CD8-positive, alpha-beta memory T cell (primary cell): Measurements from ENCODE around the gene SON. TPM values are rescaled to one million over a fixed set of nuclear protein-coding genes. Genes with fewer than 3 reads are reported as not detected.

Experiments
- CTCF ChIA-PET: fragments of 350-600 bp; sonication (Branson Sonifier 250); formaldehyde crosslinking; loops from one replicate; lab custom pipeline; 2021; ENCODE audit warnings: antibody characterized with exemption; lab: Charles Lee
- POLR2A ChIA-PET: fragments of 350-600 bp; sonication (Branson Sonifier 250); formaldehyde crosslinking; loops from one replicate; lab custom pipeline; 2021; ENCODE audit warnings: antibody characterized with exemption; lab: Charles Lee
- DNase-seq, 5 donors: peaks; one replicate each; pipeline versions ENCODE4 v3.0.0 to v3.0.0-alpha.2; 2020 to 2022; ENCODE audit warnings: mixed read lengths in 1 of 5
- H3K27ac ChIP-seq: one replicate; pipeline ENCODE4 v1.7.0; 2013; ENCODE audit warnings: low read depth, mild to moderate bottlenecking, low read length, moderate library complexity
- H3K27me3 ChIP-seq: 2 replicates; pipeline ENCODE4 v1.7.0; 2013; ENCODE audit warnings: low read length, mild to moderate bottlenecking; ENCODE audit not compliant: insufficient read depth, poor library complexity, severe bottlenecking
- H3K36me3 ChIP-seq: 2 replicates; pipeline ENCODE4 v1.7.0; 2013; ENCODE audit warnings: mild to moderate bottlenecking, low read length, moderate library complexity; ENCODE audit not compliant: insufficient read depth
- H3K4me1 ChIP-seq: 2 replicates; pipeline ENCODE4 v1.7.0; 2013; ENCODE audit warnings: mild to moderate bottlenecking, low read length, moderate library complexity; ENCODE audit not compliant: insufficient read depth
- H3K4me3 ChIP-seq: 2 replicates; pipeline ENCODE4 v1.7.0; 2013; ENCODE audit warnings: mild to moderate bottlenecking, low read length
- H3K9me3 ChIP-seq: 2 replicates; pipeline ENCODE4 v1.7.0; 2013; ENCODE audit warnings: mild to moderate bottlenecking, low read length
- H3K27ac Mint-ChIP-seq, 8 donors: one replicate each; pipeline ENCODE4 v1.8.0; 2020 to 2021; ENCODE audit warnings: mixed read lengths in 8 of 8, mild to moderate bottlenecking in 6 of 8, inconsistent platforms in 3 of 8, moderate library complexity in 3 of 8
- H3K27me3 Mint-ChIP-seq, 2 donors: one replicate each; pipeline ENCODE4 v1.8.0; 2020 to 2021; ENCODE audit warnings: mixed read lengths in 2 of 2, mild to moderate bottlenecking in 1 of 2, moderate library complexity in 1 of 2
- H3K36me3 Mint-ChIP-seq, 3 donors: one replicate each; pipeline ENCODE4 v1.8.0; 2020 to 2021; ENCODE audit warnings: mixed read lengths in 3 of 3, inconsistent platforms in 1 of 3, mild to moderate bottlenecking in 1 of 3
- H3K4me1 Mint-ChIP-seq, 3 donors: one replicate each; pipeline ENCODE4 v1.8.0; 2020 to 2021; ENCODE audit warnings: mixed read lengths in 3 of 3, inconsistent platforms in 1 of 3, mild to moderate bottlenecking in 1 of 3
- H3K4me3 Mint-ChIP-seq, 7 donors: one replicate each; pipeline ENCODE4 v1.8.0; 2020 to 2021; ENCODE audit warnings: mixed read lengths in 7 of 7, mild to moderate bottlenecking in 6 of 7, moderate library complexity in 4 of 7, inconsistent platforms in 2 of 7
- H3K9me3 Mint-ChIP-seq, 5 donors: one replicate each; pipeline ENCODE4 v1.8.0; 2020 to 2022; ENCODE audit warnings: mixed read lengths in 5 of 5, mild to moderate bottlenecking in 3 of 5, moderate library complexity in 2 of 5, inconsistent platforms in 1 of 5
- polyA plus RNA-seq: library from polyadenylated mRNA; unstranded; fragments of 300-500 nt; fragmentation: Illumina TruSeq; gene quantifications from one replicate; pipeline ENCODE4 v1.2.3, GENCODE V29; 2021
- total RNA-seq, 2 experiments: library from RNA; stranded (reverse); gene quantifications; one replicate each; pipeline ENCODE4 v1.2.3, GENCODE V29; 2021

The SON gene
- total and polyA plus RNA-seq, 3 experiments from 2014 or later: 316 to 715 (median 339) TPM

GRCh38 chr21:33511639-33512038 lies 31.2 kb upstream of the SON start:
- Histone ChIP-seq H3K9me3 (no peaks in the 10 kb centered on the region), H3K4me3 (no peak overlapping the region), H3K27ac (no peak overlapping the region), H3K36me3 (peaks cover 35% of the 10 kb centered on the region), H3K4me1 (no peaks in the 10 kb centered on the region), H3K27me3 (no peaks in the 10 kb centered on the region)
- Mint-ChIP-seq H3K4me1 (no peaks in the 10 kb centered on the region), H3K27ac (no peak overlapping the region), H3K27me3 (no peaks in the 10 kb centered on the region), H3K4me3 (no peak overlapping the region), H3K36me3 (peaks cover 23 to 75% (median 38%) of the 10 kb centered on the region in 3 donors), H3K9me3 (peaks cover 0 to 3% (median 0%) of the 10 kb centered on the region in 5 donors)
- no peak for DNase-seq
- POLR2A ChIA-PET: no interaction called here
- CTCF ChIA-PET: interaction anchor here (1.0 kb wide), 1 partner anchor 9 kb away, joined by 3 read pairs; no protein-coding TSS in a partner anchor

- Histone ChIP-seq H3K27ac (no peak overlapping the region), H3K27me3 (no peaks in the 10 kb centered on the region), H3K4me3 (no peak overlapping the region), H3K36me3 (peaks cover 43% of the 10 kb centered on the region), H3K9me3 (no peaks in the 10 kb centered on the region), H3K4me1 (no peaks in the 10 kb centered on the region)
- no peak for DNase-seq
- Mint-ChIP-seq H3K4me1 (no peaks in the 10 kb centered on the region), H3K27ac (no peak overlapping the region), H3K27me3 (no peaks in the 10 kb centered on the region), H3K9me3 (no peaks in the 10 kb centered on the region), H3K4me3 (no peak overlapping the region), H3K36me3 (peaks cover 24 to 77% (median 38%) of the 10 kb centered on the region in 3 donors)
- ChIA-PET POLR2A (interaction anchor here (0.6 kb wide), 1 partner anchor 12 kb away, joined by 9 read pairs; no protein-coding TSS in a partner anchor), CTCF (no interaction called here)
These were observed 30.4 kb upstream of the SON start for GRCh38 chr21:33512481-33512880.

- H3K4me3 Mint-ChIP-seq: no peak overlapping the region
- peaks cover 15 to 81% (median 39%) of the 10 kb centered on the region in 3 donors for H3K36me3 Mint-ChIP-seq
- no peak for DNase-seq
- no peak overlapping the region for H3K27ac ChIP-seq
- H3K27ac Mint-ChIP-seq: peak overlapping the region in 1 of 8 donors; percentile 88
- H3K9me3 ChIP-seq: no peaks in the 10 kb centered on the region
- H3K4me1 ChIP-seq: no peaks in the 10 kb centered on the region
- POLR2A ChIA-PET: interaction anchor here (0.6 kb wide), 1 partner anchor 9 kb away, joined by 13 read pairs; no protein-coding TSS in a partner anchor
- CTCF ChIA-PET: no interaction called here
- H3K36me3 ChIP-seq: peaks cover 47% of the 10 kb centered on the region
- no peaks in the 10 kb centered on the region for H3K27me3 ChIP-seq
- H3K27me3 Mint-ChIP-seq: no peaks in the 10 kb centered on the region
- H3K4me3 ChIP-seq: no peak overlapping the region
- no peaks in the 10 kb centered on the region for H3K9me3 Mint-ChIP-seq
- no peaks in the 10 kb centered on the region for H3K4me1 Mint-ChIP-seq
These were observed 28.6 kb upstream of the SON start for GRCh38 chr21:33514229-33514628.

GRCh38 chr21:33518899-33519298 lies 23.9 kb upstream of the SON start:
- Mint-ChIP-seq H3K27ac (peak overlapping the region in 2 of 8 donors; percentile 33 to 61), H3K4me1 (no peaks in the 10 kb centered on the region), H3K9me3 (no peaks in the 10 kb centered on the region), H3K27me3 (no peaks in the 10 kb centered on the region), H3K36me3 (peaks cover 13 to 66% (median 32%) of the 10 kb centered on the region in 3 donors), H3K4me3 (no peak overlapping the region)
- H3K27me3 ChIP-seq: no peaks in the 10 kb centered on the region
- POLR2A ChIA-PET: no interaction called here
- CTCF ChIA-PET: interaction anchor here (0.6 to 2.7 kb wide), 2 partner anchors 87 to 260 kb away, joined by 3 to 7 read pairs; no protein-coding TSS in a partner anchor
- no peak for DNase-seq
- no peak overlapping the region for H3K4me3 ChIP-seq
- peaks cover 37% of the 10 kb centered on the region for H3K36me3 ChIP-seq
- no peaks in the 10 kb centered on the region for H3K4me1 ChIP-seq
- no peak overlapping the region for H3K27ac ChIP-seq
- H3K9me3 ChIP-seq: no peaks in the 10 kb centered on the region

- H3K36me3 Mint-ChIP-seq: peaks cover 5 to 61% (median 21%) of the 10 kb centered on the region in 3 donors
- Histone ChIP-seq H3K27me3 (no peaks in the 10 kb centered on the region), H3K27ac (no peak overlapping the region), H3K9me3 (no peaks in the 10 kb centered on the region), H3K4me1 (no peaks in the 10 kb centered on the region), H3K36me3 (peaks cover 21% of the 10 kb centered on the region), H3K4me3 (no peak overlapping the region)
- peak overlapping the region in 1 of 8 donors; percentile 7 for H3K27ac Mint-ChIP-seq
- H3K9me3 Mint-ChIP-seq: no peaks in the 10 kb centered on the region
- H3K4me3 Mint-ChIP-seq: no peak overlapping the region
- no peak for DNase-seq
- no peaks in the 10 kb centered on the region for H3K4me1 Mint-ChIP-seq
- H3K27me3 Mint-ChIP-seq: no peaks in the 10 kb centered on the region
- POLR2A ChIA-PET: no interaction called here
- CTCF ChIA-PET: no interaction called here
These were observed 20.4 kb upstream of the SON start for GRCh38 chr21:33522297-33522952.

- ChIA-PET POLR2A (no interaction called here), CTCF (no interaction called here)
- Histone ChIP-seq H3K4me1 (no peaks in the 10 kb centered on the region), H3K27ac (no peak overlapping the region), H3K27me3 (no peaks in the 10 kb centered on the region), H3K9me3 (no peaks in the 10 kb centered on the region), H3K36me3 (peaks cover 20% of the 10 kb centered on the region), H3K4me3 (no peak overlapping the region)
- Mint-ChIP-seq H3K4me1 (no peaks in the 10 kb centered on the region), H3K27me3 (no peaks in the 10 kb centered on the region), H3K4me3 (no peak overlapping the region), H3K27ac (no peak overlapping the region), H3K36me3 (peaks cover 5 to 61% (median 19%) of the 10 kb centered on the region in 3 donors), H3K9me3 (no peaks in the 10 kb centered on the region)
- DNase-seq: no peak
These were observed 19.9 kb upstream of the SON start for GRCh38 chr21:33522953-33523349.

- Histone ChIP-seq H3K27ac (no peak overlapping the region), H3K4me1 (no peaks in the 10 kb centered on the region), H3K27me3 (no peaks in the 10 kb centered on the region), H3K9me3 (no peaks in the 10 kb centered on the region), H3K4me3 (no peak overlapping the region), H3K36me3 (peaks cover 41% of the 10 kb centered on the region)
- no peak for DNase-seq
- ChIA-PET POLR2A (interaction anchor here (0.7 kb wide), 2 partner anchors 14 to 139 kb away, joined by 3 to 7 read pairs; no protein-coding TSS in a partner anchor), CTCF (no interaction called here)
- Mint-ChIP-seq H3K9me3 (no peaks in the 10 kb centered on the region), H3K27ac (no peak overlapping the region), H3K4me3 (no peak overlapping the region), H3K36me3 (peaks cover 4 to 89% (median 21%) of the 10 kb centered on the region in 3 donors), H3K27me3 (no peaks in the 10 kb centered on the region), H3K4me1 (no peaks in the 10 kb centered on the region)
These were observed 11.8 kb upstream of the SON start for GRCh38 chr21:33531007-33531406.

GRCh38 chr21:33537212-33537611 lies 5.6 kb upstream of the SON start:
- CTCF ChIA-PET: no interaction called here
- Mint-ChIP-seq H3K4me1 (peaks cover 19 to 32% (median 30%) of the 10 kb centered on the region in 3 donors), H3K27ac (peak overlapping the region in 2 of 8 donors; percentile 43 to 53), H3K36me3 (peaks cover 16 to 68% (median 20%) of the 10 kb centered on the region in 3 donors), H3K4me3 (peak overlapping the region in 1 of 7 donors; percentile 58), H3K9me3 (no peaks in the 10 kb centered on the region), H3K27me3 (no peaks in the 10 kb centered on the region)
- H3K4me1 ChIP-seq: peaks cover 16% of the 10 kb centered on the region
- no peaks in the 10 kb centered on the region for H3K9me3 ChIP-seq
- no peak overlapping the region for H3K27ac ChIP-seq
- peaks cover 45% of the 10 kb centered on the region for H3K36me3 ChIP-seq
- no peaks in the 10 kb centered on the region for H3K27me3 ChIP-seq
- no peak overlapping the region for H3K4me3 ChIP-seq
- POLR2A ChIA-PET: no interaction called here
- no peak for DNase-seq
